H1 (cell line): Measurements from ENCODE around the gene SH3PXD2A. TPM values are rescaled to one million over a fixed set of nuclear protein-coding genes. Genes with fewer than 3 reads are reported as not detected.

ENCODE experiments used
- CTCF ChIA-PET: fragments of 300-600 bp; sonication (Branson Sonifier 250); formaldehyde crosslinking; loops from one replicate; lab custom pipeline; 2021; ENCODE audit not compliant: partially characterized antibody; lab: Charles Lee
- POLR2A ChIA-PET: fragments of 300-600 bp; sonication (Branson Sonifier 250); formaldehyde crosslinking; loops from one replicate; lab custom pipeline; 2021; ENCODE audit warnings: inconsistent platforms; ENCODE audit not compliant: partially characterized antibody; lab: Charles Lee
- DNase-seq, 2 experiments: peaks; one replicate each; pipeline versions ENCODE4 v3.0.0 to v3.0.0-alpha.2; 2010 to 2022; ENCODE audit warnings: low spot score in 2 of 2, low read depth in 1 of 2, mixed read lengths in 1 of 2
- FAIRE-seq: peaks from 2 replicates; lab custom pipeline; 2011; peaks lifted over from hg19 to GRCh38; lab: Jason Lieb, UNC
- H2AFZ ChIP-seq: 2 replicates; pipeline ENCODE4 v1.8.1; 2012; ENCODE audit warnings: low read length, inconsistent platforms
- H2AK5ac ChIP-seq: 2 replicates; pipeline ENCODE4 v1.6.1; 2013; ENCODE audit warnings: low read depth, low read length
- H2BK120ac ChIP-seq: replicated peaks from 2 replicates; pipeline ENCODE3; 2013; ENCODE audit warnings: low read depth, low read length, inconsistent platforms
- H2BK12ac ChIP-seq: 2 replicates; pipeline ENCODE4 v1.6.1; 2013; ENCODE audit warnings: low read depth, low read length
- H2BK15ac ChIP-seq: 2 replicates; pipeline ENCODE4 v1.6.1; 2013; ENCODE audit warnings: low read length
- H2BK20ac ChIP-seq: 2 replicates; pipeline ENCODE4 v1.6.1; 2013; ENCODE audit warnings: low read length
- H2BK5ac ChIP-seq: 2 replicates; pipeline ENCODE4 v1.6.1; 2013; ENCODE audit warnings: low read depth, low read length
- H3K14ac ChIP-seq: 2 replicates; pipeline ENCODE4 v1.6.1; 2013; ENCODE audit warnings: inconsistent platforms; ENCODE audit not compliant: insufficient read length
- H3K18ac ChIP-seq: 2 replicates; pipeline ENCODE4 v1.6.1; 2013; ENCODE audit warnings: low read length; ENCODE audit errors: extremely low read depth
- H3K23ac ChIP-seq: 2 replicates; pipeline ENCODE4 v1.6.1; 2013; ENCODE audit warnings: inconsistent platforms; ENCODE audit not compliant: insufficient read length
- H3K23me2 ChIP-seq: 2 replicates; pipeline ENCODE4 v1.6.1; 2013; ENCODE audit warnings: low read depth, low read length
- H3K27ac ChIP-seq: 2 replicates; pipeline ENCODE4 v1.6.1; 2011; ENCODE audit warnings: low read depth, low read length, inconsistent platforms
- H3K27me3 ChIP-seq, 4 experiments: replicated peaks in 1 of 4; 1 replicate in 1 of 4; 2 replicates in 3 of 4; pipeline versions ENCODE4 v1.6.1 to v1.8.1; 2011 to 2013; ENCODE audit warnings: low read length in 3 of 4, mild to moderate bottlenecking in 3 of 4, inconsistent platforms in 2 of 4, mixed read lengths in 2 of 4, moderate library complexity in 1 of 4; ENCODE audit not compliant: control insufficient read depth in 3 of 4, insufficient read depth in 3 of 4; ENCODE audit errors: extremely low read depth in 1 of 4
- H3K36me3 ChIP-seq, 4 experiments: 2 replicates each; pipeline versions ENCODE4 v1.6.1 to v1.8.1; 2011 to 2013; ENCODE audit warnings: mild to moderate bottlenecking in 4 of 4, low read length in 3 of 4, moderate library complexity in 2 of 4, control low read depth in 1 of 4, inconsistent platforms in 1 of 4; ENCODE audit not compliant: insufficient read depth in 4 of 4, control insufficient read depth in 2 of 4
- H3K4ac ChIP-seq: replicated peaks from 2 replicates; pipeline ENCODE3; 2013; ENCODE audit warnings: low read length, low read depth, mixed read lengths, inconsistent platforms; ENCODE audit not compliant: insufficient read length
- H3K4me1 ChIP-seq, 4 experiments: replicated peaks in 1 of 4; 1 replicate in 1 of 4; 2 replicates in 3 of 4; pipeline versions ENCODE4 v1.6.1 to v1.8.1; 2011 to 2013; ENCODE audit warnings: low read length in 3 of 4, inconsistent platforms in 2 of 4, mixed read lengths in 1 of 4; ENCODE audit not compliant: insufficient read depth in 4 of 4, control insufficient read depth in 3 of 4
- H3K4me2 ChIP-seq, 2 experiments: 2 replicates each; pipeline versions ENCODE4 v1.6.1 to v1.8.1; 2011 to 2013; ENCODE audit warnings: low read depth in 2 of 2, low read length in 2 of 2, control low read depth in 1 of 2, inconsistent platforms in 1 of 2, mild to moderate bottlenecking in 1 of 2; ENCODE audit not compliant: insufficient read depth in 1 of 2
- H3K4me3 ChIP-seq, 4 experiments: fragments of 200-600, 300-600 bp in 1 of 4; sonication (generic), shearing (Covaris generic), sonication (Bioruptor Twin) in 1 of 4; 2 replicates each; pipeline versions ENCODE4 v1.5.1 to v1.8.1; 2011 to 2016; ENCODE audit warnings: low read length in 4 of 4, low read depth in 3 of 4, control low read depth in 2 of 4, inconsistent platforms in 2 of 4, mild to moderate bottlenecking in 2 of 4, mixed read lengths in 1 of 4, moderate library complexity in 1 of 4; ENCODE audit not compliant: insufficient read depth in 2 of 4; ENCODE audit errors: extremely low read depth in 1 of 4
- H3K56ac ChIP-seq: replicated peaks from 2 replicates; pipeline ENCODE3; 2013; ENCODE audit warnings: low read depth, mild to moderate bottlenecking, mixed read lengths, low read length, inconsistent platforms; ENCODE audit not compliant: insufficient read length
- H3K79me1 ChIP-seq: 2 replicates; pipeline ENCODE4 v1.6.1; 2013; ENCODE audit warnings: low read depth, low read length, control low read depth
- H3K79me2 ChIP-seq, 2 experiments: 2 replicates each; pipeline versions ENCODE4 v1.6.1 to v1.8.1; 2012 to 2013; ENCODE audit warnings: low read length in 2 of 2, mild to moderate bottlenecking in 2 of 2, inconsistent platforms in 1 of 2; ENCODE audit not compliant: insufficient read depth in 2 of 2, control insufficient read depth in 1 of 2
- H3K9ac ChIP-seq, 4 experiments: replicated peaks in 1 of 4; 1 replicate in 1 of 4; 2 replicates in 3 of 4; pipeline versions ENCODE4 v1.6.1 to v1.8.1; 2011 to 2013; ENCODE audit warnings: low read depth in 3 of 4, low read length in 3 of 4, control low read depth in 2 of 4, mild to moderate bottlenecking in 2 of 4, moderate library complexity in 2 of 4, inconsistent platforms in 1 of 4; ENCODE audit errors: extremely low read depth in 1 of 4
- H3K9me3 ChIP-seq, 2 experiments: 2 replicates each; pipeline versions ENCODE4 v1.6.1 to v1.8.1; 2012 to 2013; ENCODE audit warnings: mild to moderate bottlenecking in 2 of 2, moderate library complexity in 2 of 2, control low read depth in 1 of 2, inconsistent platforms in 1 of 2, low read depth in 1 of 2, low read length in 1 of 2, mixed read lengths in 1 of 2; ENCODE audit not compliant: insufficient read depth in 2 of 2
- H4K20me1 ChIP-seq, 2 experiments: replicated peaks in 1 of 2; 2 replicates each; pipeline versions ENCODE3 to v1.8.1; 2011 to 2013; ENCODE audit warnings: inconsistent platforms in 2 of 2, low read length in 2 of 2, mild to moderate bottlenecking in 1 of 2; ENCODE audit not compliant: insufficient read depth in 2 of 2, control insufficient read depth in 1 of 2
- H4K5ac ChIP-seq: 2 replicates; pipeline ENCODE4 v1.6.1; 2013; ENCODE audit warnings: low read length, low read depth, mixed read lengths, inconsistent platforms; ENCODE audit not compliant: insufficient read length
- H4K8ac ChIP-seq: 2 replicates; pipeline ENCODE4 v1.8.0; 2013; ENCODE audit warnings: mild to moderate bottlenecking, moderate library complexity, low read length, inconsistent platforms; ENCODE audit not compliant: insufficient read depth; ENCODE audit errors: extremely low read depth
- H4K91ac ChIP-seq: replicated peaks from 2 replicates; pipeline ENCODE3; 2013; ENCODE audit warnings: low read length, mixed read lengths, inconsistent platforms; ENCODE audit not compliant: insufficient read length
- WGBS, 2 experiments: shearing (Covaris generic) in 1 of 2; methylation state at CpG; one replicate each; pipeline versions ENCODE4 v1.1.6 to v1.1.7; 2013 to 2015; ENCODE audit warnings: low lambda C conversion rate in 2 of 2, mixed read lengths in 2 of 2, inconsistent platforms in 1 of 2, low coverage in 1 of 2, missing lambda C conversion rate in 1 of 2; ENCODE audit not compliant: insufficient replicate concordance in 2 of 2, insufficient coverage in 1 of 2, insufficient read length in 1 of 2; ENCODE audit errors: extremely low coverage in 1 of 2, missing lambda C conversion rate in 1 of 2; 5-methylcytosine and 5-hydroxymethylcytosine counted together
- polyA plus RNA-seq, 7 experiments: library from polyadenylated mRNA; depleted of rRNA in 3 of 7; stranded (reverse) in 5 of 7; unstranded in 2 of 7; fragments of >200 nt in 5 of 7; fragments of 200-250 nt in 2 of 7; gene quantifications; 1 replicate in 5 of 7; 2 replicates in 1 of 7; 4 replicates in 1 of 7; pipeline versions ENCODE4 v1.2.1 to v1.2.3, GENCODE V29; 2011 to 2013; ENCODE audit warnings: missing spikeins in 2 of 7, mixed read lengths in 2 of 7
- total RNA-seq: library from RNA; stranded (reverse); fragmentation: NEBNext Ultra II Directional; extraction: Animal tissue kit (Norgen Biotek cat#: 25700); gene quantifications from 2 replicates; pipeline ENCODE4 v1.2.1, GENCODE V29; 2021
- TF ChIP-seq, protein P1 (sequence below): IDR thresholded peaks from 2 replicates; pipeline ENCODE4 v1.6.1; 2011; ENCODE audit warnings: low read depth, mild to moderate bottlenecking, low read length; ENCODE audit not compliant: insufficient read depth

The SH3PXD2A gene
- total and polyA plus RNA-seq, 2 of the 8 experiments (the other 6 are each of a cell fraction or from before 2014, with no cell fraction given) = 5.4 to 16.3 TPM

- Histone ChIP-seq H2AFZ (no peak overlapping the region), H3K9ac (no peak overlapping the region), H2AK5ac (no peak overlapping the region), H3K9me3 (0 out of 4 replicates have a peak, but pooled peaks cover 0 to 2% of the 10 kb centered on the region in 2 experiments), H3K23ac (no peak overlapping the region), H4K8ac (no peak overlapping the region; the same call in 1 of the 2 replicates), H3K4me3 (no peak overlapping the region), H3K4ac (no peak overlapping the region), H3K14ac (no peak overlapping the region), H3K56ac (no peak overlapping the region), H3K18ac (no peak overlapping the region), H3K4me2 (no peak overlapping the region), H2BK15ac (no peak overlapping the region), H3K27ac (no peak overlapping the region), H3K23me2 (no peaks in the 10 kb centered on the region), H3K36me3 (no peaks in the 10 kb centered on the region), H2BK5ac (no peak overlapping the region), H4K5ac (no peak overlapping the region), H2BK120ac (no peak overlapping the region), H3K4me1 (peaks cover 0 to 2% (median 0%) of the 10 kb centered on the region in 4 experiments; a peak in 1 of 7 replicates), H2BK20ac (no peak overlapping the region), H2BK12ac (0 out of 2 replicates have a peak overlapping the region, but pooled peaks have one; percentile 39), H4K20me1 (no peaks in the 10 kb centered on the region), H4K91ac (no peak overlapping the region), H3K79me2 (no peaks in the 10 kb centered on the region), H3K27me3 (no peaks in the 10 kb centered on the region; a peak in 2 of 7 replicates), H3K79me1 (no peaks in the 10 kb centered on the region)
- 71% methylated on average over 5 of the region's 6 CpGs; no CpG with 5 or more reads in 1 of the 2 experiments for WGBS, 2 experiments
- ChIA-PET POLR2A (interaction anchor here (1.1 kb wide), 1 partner anchor 84 kb away, joined by 3 read pairs; no protein-coding TSS in a partner anchor), CTCF (interaction anchor here (0.9 to 19.1 kb wide), 15 partner anchors 8 to 175 kb away, joined by 3 to 448 read pairs (median 5); no protein-coding TSS in a partner anchor)
- no peak for FAIRE-seq
- no peak for DNase-seq
- TF ChIP-seq, protein P1, sequence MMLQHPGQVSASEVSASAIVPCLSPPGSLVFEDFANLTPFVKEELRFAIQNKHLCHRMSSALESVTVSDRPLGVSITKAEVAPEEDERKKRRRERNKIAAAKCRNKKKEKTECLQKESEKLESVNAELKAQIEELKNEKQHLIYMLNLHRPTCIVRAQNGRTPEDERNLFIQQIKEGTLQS = no peak
These were observed 264.6 kb downstream of the SH3PXD2A start for GRCh38 chr10:103590744-103591291.
